Activated T-helper 17 cell treated with anti-CD3 and anti-CD28 coated beads, Interleukin-2, amount 50 U/mL, for 72 hours (primary cell): Measurements from ENCODE around the gene NAT16. TPM values are rescaled to one million over a fixed set of nuclear protein-coding genes. Genes with fewer than 3 reads are reported as not detected.
A peak's percentile ranks its signal among the peaks of the same experiment; 100 is the strongest.

Source experiments
- ATAC-seq: fragments of 150-1000 bp; cut with Tn5 transposase; replicated peaks from 2 replicates; pipeline ENCODE4 v1.10.0; 2021; ENCODE audit warnings: mild to moderate bottlenecking, moderate library complexity
- H3K27ac Mint-ChIP-seq: one replicate; pipeline ENCODE4 v1.8.0; 2022; ENCODE audit warnings: mixed read lengths
- H3K27me3 Mint-ChIP-seq: one replicate; pipeline ENCODE4 v1.8.0; 2022; ENCODE audit warnings: mixed read lengths
- H3K36me3 Mint-ChIP-seq: one replicate; pipeline ENCODE4 v1.8.0; 2022; ENCODE audit warnings: low read depth, mild to moderate bottlenecking, mixed read lengths
- H3K4me1 Mint-ChIP-seq: one replicate; pipeline ENCODE4 v1.8.0; 2022; ENCODE audit warnings: mixed read lengths
- H3K4me3 Mint-ChIP-seq: one replicate; pipeline ENCODE4 v1.8.0; 2022; ENCODE audit warnings: mild to moderate bottlenecking, mixed read lengths
- H3K9me3 Mint-ChIP-seq: one replicate; pipeline ENCODE4 v1.8.0; 2022; ENCODE audit warnings: mixed read lengths
- total RNA-seq, 2 donors: library from RNA; stranded (reverse); gene quantifications; one replicate each; pipeline ENCODE4 v1.2.3, GENCODE V29; 2022

Gene NAT16
- total RNA-seq, result not detected

- ATAC-seq, result no peak
- H3K4me3 Mint-ChIP-seq, result peak within 1 kb of the TSS; percentile 28
- peaks cover 45% of the 10 kb centered on the region for H3K27me3 Mint-ChIP-seq
- no peaks in the 10 kb centered on the region for H3K9me3 Mint-ChIP-seq
- H3K36me3 Mint-ChIP-seq, result no peaks in the 10 kb centered on the region
- no peak within 1 kb of the TSS for H3K27ac Mint-ChIP-seq
- no peaks in the 10 kb centered on the region for H3K4me1 Mint-ChIP-seq
Measured at GRCh38 chr7:101180130-101180755, at the start of gene NAT16. NAT16 (minus strand) TSS chr7:101180293; CDS start chr7:101174807, 5,486 bp downstream.

GRCh38 chr7:101226721-101227120 lies 46.6 kb upstream of the NAT16 start:
- Mint-ChIP-seq H3K4me1 (no peaks in the 10 kb centered on the region), H3K4me3 (no peak overlapping the region), H3K36me3 (peaks cover 84% of the 10 kb centered on the region), H3K27ac (no peak overlapping the region), H3K9me3 (no peaks in the 10 kb centered on the region), H3K27me3 (no peaks in the 10 kb centered on the region)
- no peak for ATAC-seq

GRCh38 chr7:101225650-101226049 lies 45.6 kb upstream of the NAT16 start:
- H3K36me3 Mint-ChIP-seq, result peaks cover 87% of the 10 kb centered on the region
- H3K4me3 Mint-ChIP-seq, result no peak overlapping the region
- H3K4me1 Mint-ChIP-seq, result no peaks in the 10 kb centered on the region
- H3K9me3 Mint-ChIP-seq, result no peaks in the 10 kb centered on the region
- no peaks in the 10 kb centered on the region for H3K27me3 Mint-ChIP-seq
- no peak for ATAC-seq
- H3K27ac Mint-ChIP-seq, result no peak overlapping the region

GRCh38 chr7:101223528-101223927 lies 43.4 kb upstream of the NAT16 start:
- peaks cover 4% of the 10 kb centered on the region for H3K4me1 Mint-ChIP-seq
- no peaks in the 10 kb centered on the region for H3K9me3 Mint-ChIP-seq
- peaks cover 75% of the 10 kb centered on the region for H3K36me3 Mint-ChIP-seq
- H3K4me3 Mint-ChIP-seq, result no peak overlapping the region
- H3K27me3 Mint-ChIP-seq, result no peaks in the 10 kb centered on the region
- no peak for ATAC-seq
- H3K27ac Mint-ChIP-seq, result no peak overlapping the region

GRCh38 chr7:101222275-101222830 lies 42.3 kb upstream of the NAT16 start:
- Mint-ChIP-seq H3K27ac (no peak overlapping the region), H3K9me3 (no peaks in the 10 kb centered on the region), H3K4me3 (no peak overlapping the region), H3K4me1 (peaks cover 4% of the 10 kb centered on the region), H3K27me3 (no peaks in the 10 kb centered on the region), H3K36me3 (peaks cover 74% of the 10 kb centered on the region)
- no peak for ATAC-seq

- Mint-ChIP-seq H3K4me1 (peaks cover 11% of the 10 kb centered on the region), H3K9me3 (no peaks in the 10 kb centered on the region), H3K27ac (no peak overlapping the region), H3K36me3 (peaks cover 69% of the 10 kb centered on the region), H3K27me3 (no peaks in the 10 kb centered on the region), H3K4me3 (peak overlapping the region; percentile 95)
- no peak for ATAC-seq
Measured at GRCh38 chr7:101220295-101220694, 40.2 kb upstream of the NAT16 start.

GRCh38 chr7:101218236-101219125 lies 38.4 kb upstream of the NAT16 start:
- peaks cover 69% of the 10 kb centered on the region for H3K36me3 Mint-ChIP-seq
- H3K9me3 Mint-ChIP-seq, result no peaks in the 10 kb centered on the region
- peak; percentile 15 for ATAC-seq

GRCh38 chr7:101217388-101218235 lies 37.5 kb upstream of the NAT16 start, which contains the start of the genes PLOD3 and ZNHIT1:
PLOD3 (minus strand) TSS chr7:101217581; CDS start chr7:101217274, 307 bp downstream.
ZNHIT1 (plus strand) TSS chr7:101218165; CDS start chr7:101218196, 31 bp downstream.
- H3K4me1 Mint-ChIP-seq, result peaks cover 11% of the 10 kb centered on the region
- H3K27me3 Mint-ChIP-seq, result no peaks in the 10 kb centered on the region
- ATAC-seq, result peak; percentile 83

More at GRCh38 chr7:101218236-101219125, 38.4 kb upstream of the NAT16 start:
- Mint-ChIP-seq H3K4me3 (peak overlapping the region; percentile 95), H3K4me1 (peaks cover 11% of the 10 kb centered on the region), H3K27ac (peak overlapping the region; percentile 93), H3K27me3 (no peaks in the 10 kb centered on the region)

GRCh38 chr7:101216860-101217387 lies 36.8 kb upstream of the NAT16 start:
- peaks cover 61% of the 10 kb centered on the region for H3K36me3 Mint-ChIP-seq
- peak overlapping the region; percentile 95 for H3K4me3 Mint-ChIP-seq
- no peaks in the 10 kb centered on the region for H3K9me3 Mint-ChIP-seq
- H3K27ac Mint-ChIP-seq, result peak overlapping the region; percentile 85
- peak; percentile 4 for ATAC-seq
- H3K4me1 Mint-ChIP-seq, result peaks cover 11% of the 10 kb centered on the region
- H3K27me3 Mint-ChIP-seq, result no peaks in the 10 kb centered on the region

More at GRCh38 chr7:101217388-101218235, 37.5 kb upstream of the NAT16 start, which contains the start of the genes PLOD3 and ZNHIT1:
- Mint-ChIP-seq H3K36me3 (peaks cover 66% of the 10 kb centered on the region), H3K27ac (peak within 1 kb of the TSS; percentile 93), H3K9me3 (no peaks in the 10 kb centered on the region), H3K4me3 (peak within 1 kb of the TSS; percentile 95)

GRCh38 chr7:101216001-101216859 lies 36.1 kb upstream of the NAT16 start:
- ATAC-seq, result no peak
- Mint-ChIP-seq H3K9me3 (no peaks in the 10 kb centered on the region), H3K27me3 (no peaks in the 10 kb centered on the region), H3K27ac (peak overlapping the region; percentile 85), H3K4me1 (peaks cover 11% of the 10 kb centered on the region), H3K36me3 (peaks cover 60% of the 10 kb centered on the region), H3K4me3 (peak overlapping the region; percentile 95)

- ATAC-seq, result no peak
- Mint-ChIP-seq H3K4me3 (no peak overlapping the region), H3K27ac (no peak overlapping the region), H3K9me3 (no peaks in the 10 kb centered on the region), H3K4me1 (peaks cover 7% of the 10 kb centered on the region), H3K27me3 (no peaks in the 10 kb centered on the region), H3K36me3 (peaks cover 80% of the 10 kb centered on the region)
Measured at GRCh38 chr7:101212014-101212413, 31.9 kb upstream of the NAT16 start.

GRCh38 chr7:101211501-101211900 lies 31.4 kb upstream of the NAT16 start:
- H3K4me1 Mint-ChIP-seq, result peaks cover 5% of the 10 kb centered on the region
- H3K27me3 Mint-ChIP-seq, result no peaks in the 10 kb centered on the region
- H3K27ac Mint-ChIP-seq, result no peak overlapping the region
- H3K4me3 Mint-ChIP-seq, result no peak overlapping the region
- H3K9me3 Mint-ChIP-seq, result no peaks in the 10 kb centered on the region
- H3K36me3 Mint-ChIP-seq, result peaks cover 79% of the 10 kb centered on the region
- no peak for ATAC-seq

- no peaks in the 10 kb centered on the region for H3K27me3 Mint-ChIP-seq
- peaks cover 75% of the 10 kb centered on the region for H3K36me3 Mint-ChIP-seq
- ATAC-seq, result no peak
- no peak overlapping the region for H3K4me3 Mint-ChIP-seq
- H3K27ac Mint-ChIP-seq, result no peak overlapping the region
- no peaks in the 10 kb centered on the region for H3K9me3 Mint-ChIP-seq
- peaks cover 6% of the 10 kb centered on the region for H3K4me1 Mint-ChIP-seq
Measured at GRCh38 chr7:101210143-101210542, 30.1 kb upstream of the NAT16 start.
